ENCODE measurements around the gene AUNIP.

DNA sequence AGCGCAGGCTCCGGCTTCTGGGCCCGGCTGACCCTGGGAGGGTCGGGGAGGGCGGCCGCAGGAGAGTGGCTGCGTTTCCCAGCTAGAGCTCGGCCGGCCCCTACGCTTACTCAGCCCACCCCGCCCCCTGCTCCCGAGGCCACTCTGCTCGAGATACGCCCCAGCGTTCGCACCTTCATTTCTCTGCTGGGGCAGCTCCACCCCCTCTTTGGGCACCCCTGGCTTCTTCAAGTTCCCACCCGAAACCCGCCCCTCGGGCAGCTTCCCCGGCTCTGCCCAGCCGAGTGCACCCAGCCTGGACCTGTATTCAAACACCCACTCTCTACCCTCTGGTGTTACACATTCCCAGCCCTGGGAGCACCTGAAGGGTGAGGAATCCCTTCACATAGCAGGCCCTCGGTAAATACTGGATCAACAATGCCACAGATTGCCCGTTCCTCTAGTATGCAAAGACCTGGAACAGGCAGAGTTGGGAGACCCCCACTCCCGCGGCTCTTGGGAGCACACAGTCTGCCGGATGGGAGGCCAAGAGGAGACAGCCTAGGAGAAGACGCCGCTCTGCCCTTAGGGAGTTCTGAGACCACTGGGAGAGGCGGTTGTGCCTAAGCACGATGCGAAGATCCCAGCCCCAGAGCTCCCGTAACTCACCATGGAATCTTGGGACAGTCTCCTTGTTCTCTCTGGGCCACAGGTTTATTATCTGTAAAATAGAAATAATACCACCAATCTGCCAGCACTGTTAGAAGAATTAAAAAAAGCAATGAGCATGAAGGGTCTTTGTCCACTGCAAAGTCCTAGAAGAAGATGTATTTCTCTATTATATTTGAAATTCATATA, 16.8 kb upstream of the AUNIP start:
- no peak for TF ChIP-seq CTCF (IDR thresholded peaks at IDR 0.05; ENCODE audit: low read length)
- no peak for TF ChIP-seq EZH2 (IDR thresholded peaks at IDR 0.05; ENCODE audit: borderline replicate concordance, low read length)
